ENCODE measurements around the gene ZNF687. TPM values are rescaled to one million over a fixed set of nuclear protein-coding genes. Genes with fewer than 3 reads are reported as not detected.

ZNF687 gene
- total and polyA plus RNA-seq, 9 donors = 8.5 to 14.8 (median 13.6) TPM

DNA sequence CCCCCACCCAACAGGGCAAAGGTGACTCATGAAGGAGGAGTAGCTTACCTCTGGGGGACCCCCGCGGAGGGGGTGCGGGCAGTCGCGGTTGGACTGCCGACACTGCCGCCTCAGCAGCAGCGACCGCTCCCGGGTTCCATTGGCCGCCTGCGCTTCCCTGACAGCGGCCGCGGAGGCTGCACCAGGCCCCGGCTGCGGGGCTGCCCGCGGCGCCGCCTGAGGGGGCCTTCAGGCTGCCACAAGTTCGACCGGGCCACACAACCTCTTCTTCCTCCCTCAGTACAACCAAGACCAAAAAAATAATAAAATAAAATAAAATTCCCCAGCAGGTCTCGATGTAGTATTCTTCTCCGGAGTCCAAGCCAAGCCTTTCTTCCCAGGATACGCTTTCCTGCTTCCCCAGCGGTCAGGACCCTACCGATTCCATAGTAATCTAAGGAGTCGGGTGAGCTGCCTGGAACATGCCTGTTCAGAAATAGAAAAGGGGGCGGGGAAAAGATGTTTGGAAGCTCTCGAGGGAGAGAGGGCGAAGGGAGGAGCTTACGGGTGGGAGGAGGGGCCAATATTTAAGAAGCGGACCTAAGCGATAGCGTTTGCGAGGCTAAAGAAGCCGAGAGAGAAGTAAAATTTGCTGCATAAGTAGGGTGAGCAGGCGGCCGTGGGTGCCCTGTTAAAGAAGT, 45.3 kb downstream of the ZNF687 start, which contains the start of gene PI4KB:
TSS of gene PI4KB (minus strand) at position 194 of the 680 bp plus-strand sequence. CDS start 10,935 bp downstream, outside the sequence.
- Histone ChIP-seq H3K4me1 (ENCODE audit: control insufficient read depth, insufficient read depth, low read length) (peaks cover 23% of the 10 kb centered on the region), H3K27ac (ENCODE audit: low read length) (peak within 1 kb of the TSS; percentile 98), H3K9me3 (replicated peaks; ENCODE audit: control insufficient read depth, low read depth, low read length) (no peaks in the 10 kb centered on the region), H3K4me3 (ENCODE audit: low read length) (peak within 1 kb of the TSS; percentile 87), H3K27me3 (ENCODE audit: control insufficient read depth, insufficient read depth, low read length) (no peaks in the 10 kb centered on the region), H3K36me3 (ENCODE audit: control insufficient read depth, insufficient read depth, low read length) (peaks cover 23% of the 10 kb centered on the region)
- 0% methylated on average over 22 of the region's 40 CpGs for WGBS (ENCODE audit: insufficient coverage)
- DNase-seq = peak; percentile 99

DNA sequence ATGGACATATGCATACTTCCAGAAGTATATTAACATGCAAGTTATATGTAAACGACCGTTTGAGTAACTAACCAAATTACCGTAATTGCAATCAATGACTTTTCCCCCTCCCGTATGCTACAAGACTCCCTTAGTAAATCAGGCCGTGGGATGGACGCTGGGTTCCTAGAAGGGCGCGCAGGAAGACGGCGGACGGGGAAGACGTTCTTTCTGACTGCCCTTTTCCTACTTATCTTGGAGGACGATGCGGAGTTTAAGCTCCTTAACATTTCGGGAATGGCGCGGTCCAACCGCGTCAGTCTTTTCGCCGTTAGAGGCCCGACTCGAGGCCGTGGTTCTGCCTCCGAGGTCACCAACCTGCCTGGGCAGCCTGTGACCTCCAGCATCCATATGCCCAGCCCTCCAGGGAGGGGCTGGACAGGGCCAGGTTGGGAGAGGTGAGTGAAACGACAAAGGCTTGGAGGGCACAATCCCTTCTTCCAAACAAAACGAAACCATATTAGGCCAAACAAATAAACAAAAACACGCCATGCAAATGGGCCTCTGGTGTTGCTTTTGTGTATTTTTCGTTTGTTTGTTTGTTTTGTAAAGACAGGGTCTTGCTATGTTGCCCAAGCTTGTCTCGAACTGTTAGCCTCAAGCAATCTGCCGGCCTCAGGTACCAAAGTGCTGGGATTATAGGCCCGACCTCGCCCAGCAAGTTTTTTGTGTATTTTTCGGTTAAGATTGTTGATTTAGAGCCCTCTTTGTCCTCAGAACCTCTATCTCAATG, 46.0 kb downstream of the ZNF687 start:
- Histone ChIP-seq H3K27ac (ENCODE audit: low read length) (peak overlapping the region; percentile 98), H3K4me1 (ENCODE audit: control insufficient read depth, insufficient read depth, low read length) (peaks cover 23% of the 10 kb centered on the region), H3K9me3 (replicated peaks; ENCODE audit: control insufficient read depth, low read depth, low read length) (no peaks in the 10 kb centered on the region), H3K36me3 (ENCODE audit: control insufficient read depth, insufficient read depth, low read length) (peaks cover 19% of the 10 kb centered on the region), H3K4me3 (ENCODE audit: low read length) (peak overlapping the region; percentile 87), H3K27me3 (ENCODE audit: control insufficient read depth, insufficient read depth, low read length) (no peaks in the 10 kb centered on the region)
- DNase-seq = no peak
- WGBS (ENCODE audit: insufficient coverage) = 6% methylated on average over 27 of the region's 34 CpGs

DNA sequence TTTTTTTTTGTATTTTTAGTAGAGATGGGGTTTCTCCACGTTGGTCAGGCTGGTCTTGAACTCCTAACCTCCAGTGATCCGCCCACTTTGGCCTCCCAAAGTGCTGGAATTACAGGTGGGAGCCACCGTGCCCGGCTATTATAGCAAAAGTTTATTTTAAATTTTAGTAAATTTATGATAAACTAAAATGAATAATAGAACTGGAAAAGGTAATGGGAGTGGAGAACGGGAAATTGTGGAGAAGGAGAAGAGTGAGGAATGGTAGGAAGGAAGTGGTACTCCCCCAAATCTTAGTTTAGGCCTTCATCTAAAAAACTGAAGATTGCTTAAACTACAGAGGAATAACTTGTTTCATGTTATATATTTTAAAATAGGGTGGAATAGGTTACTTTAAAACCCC, 52.7 kb downstream of the ZNF687 start:
- Histone ChIP-seq H3K27ac (ENCODE audit: low read length) (no peak overlapping the region), H3K27me3 (ENCODE audit: control insufficient read depth, insufficient read depth, low read length) (no peaks in the 10 kb centered on the region), H3K4me3 (ENCODE audit: low read length) (no peak overlapping the region), H3K36me3 (ENCODE audit: control insufficient read depth, insufficient read depth, low read length) (no peaks in the 10 kb centered on the region), H3K4me1 (ENCODE audit: control insufficient read depth, insufficient read depth, low read length) (no peaks in the 10 kb centered on the region), H3K9me3 (replicated peaks; ENCODE audit: control insufficient read depth, low read depth, low read length) (no peaks in the 10 kb centered on the region)
- WGBS (ENCODE audit: insufficient coverage) = 60% methylated on average over 1 of the region's 5 CpGs
- DNase-seq = no peak

DNA sequence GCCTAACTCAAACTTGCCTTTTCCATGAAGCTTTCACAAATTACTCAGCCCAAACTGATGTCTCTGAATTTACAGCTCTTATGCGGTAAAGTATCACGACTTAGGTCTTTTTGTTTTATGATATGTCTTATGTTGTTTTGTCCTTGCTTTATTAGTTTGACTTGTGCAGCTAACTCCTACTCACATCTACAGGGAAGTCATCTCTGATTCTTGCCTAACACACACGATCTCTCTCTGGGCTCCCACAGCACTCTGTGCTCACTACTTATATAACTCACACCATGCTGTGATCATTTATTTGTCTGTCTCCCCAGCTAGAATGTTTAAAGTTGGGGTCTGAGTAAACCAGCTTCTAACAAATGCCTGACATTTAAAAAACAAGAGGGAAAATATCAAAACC, 54.5 kb downstream of the ZNF687 start:
- no CpG with 5 or more reads among the region's 3 CpGs for WGBS (ENCODE audit: insufficient coverage)
- H3K27ac ChIP-seq (ENCODE audit: low read length) = no peak overlapping the region
- no peaks in the 10 kb centered on the region for H3K27me3 ChIP-seq (ENCODE audit: control insufficient read depth, insufficient read depth, low read length)
- H3K4me3 ChIP-seq (ENCODE audit: low read length) = no peak overlapping the region
- no peaks in the 10 kb centered on the region for H3K9me3 ChIP-seq (replicated peaks; ENCODE audit: control insufficient read depth, low read depth, low read length)
- peaks cover 2% of the 10 kb centered on the region for H3K4me1 ChIP-seq (ENCODE audit: control insufficient read depth, insufficient read depth, low read length)
- peaks cover 2% of the 10 kb centered on the region for H3K36me3 ChIP-seq (ENCODE audit: control insufficient read depth, insufficient read depth, low read length)
- no peak for DNase-seq

DNA sequence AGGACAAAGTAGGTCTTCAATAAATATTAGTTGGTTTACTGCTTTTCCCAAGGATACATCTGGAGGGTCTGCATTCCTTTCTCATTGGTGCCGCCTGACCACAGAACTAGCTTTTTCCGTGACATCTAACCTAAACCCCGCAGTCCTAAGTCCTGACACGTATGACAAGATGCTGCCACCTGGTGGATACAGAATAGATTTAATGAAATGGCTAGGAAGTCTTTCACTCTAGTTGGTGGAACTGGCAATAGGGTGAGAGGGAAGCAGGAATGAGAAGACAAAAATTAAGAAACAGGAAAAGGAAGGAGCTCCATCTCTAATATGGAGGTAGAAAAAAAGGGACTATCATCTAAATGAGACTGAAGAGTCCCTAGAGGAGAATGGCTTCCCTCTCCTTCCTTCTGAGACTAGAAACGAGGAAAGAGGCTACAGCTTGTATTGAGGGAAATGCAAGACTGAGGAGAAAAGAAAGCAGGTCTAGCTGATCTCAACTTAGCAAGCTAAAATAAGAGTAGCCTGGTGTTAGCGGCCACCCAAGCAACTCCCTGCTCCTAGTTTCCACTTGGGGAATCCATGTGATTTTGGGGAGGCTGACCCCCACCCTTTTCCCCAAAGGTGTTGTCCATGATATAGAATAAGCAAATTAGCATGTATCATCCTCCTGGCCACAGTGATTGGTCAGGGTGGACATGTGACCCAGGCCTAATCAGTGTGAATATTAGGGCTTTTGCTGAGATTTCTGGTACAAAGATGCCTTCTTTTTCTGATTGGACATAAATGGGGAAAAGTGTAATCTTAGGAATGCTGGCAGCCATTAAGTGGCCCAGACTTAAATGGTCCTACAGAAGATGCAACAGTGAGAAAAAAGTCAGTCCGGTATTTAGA, 59.0 kb downstream of the ZNF687 start:
- WGBS (ENCODE audit: insufficient coverage) = 0% methylated on average over 2 of the region's 7 CpGs
- H3K27ac ChIP-seq (ENCODE audit: low read length) = peak overlapping the region; percentile 69
- H3K4me3 ChIP-seq (ENCODE audit: low read length) = no peak overlapping the region
- no peaks in the 10 kb centered on the region for H3K9me3 ChIP-seq (replicated peaks; ENCODE audit: control insufficient read depth, low read depth, low read length)
- peak; percentile 91 for DNase-seq
- H3K36me3 ChIP-seq (ENCODE audit: control insufficient read depth, insufficient read depth, low read length) = peaks cover 43% of the 10 kb centered on the region
- H3K27me3 ChIP-seq (ENCODE audit: control insufficient read depth, insufficient read depth, low read length) = no peaks in the 10 kb centered on the region
- H3K4me1 ChIP-seq (ENCODE audit: control insufficient read depth, insufficient read depth, low read length) = peaks cover 8% of the 10 kb centered on the region

Other genes starting within 250 kb of the ZNF687 start
- 0.53 TPM for gene BNIPL, start 245.7 kb upstream of the ZNF687 start, total RNA-seq
- 1 to 10 TPM in 3 of 8 donors, under 1 TPM in 5; 0.22 to 5.1 (median 0.69) TPM for gene BNIPL, start 245.7 kb upstream of the ZNF687 start, polyA plus RNA-seq (ENCODE audit: insufficient read depth in 1 of 8, insufficient read length in 8 of 8, low replicate concordance in 1 of 8)
- 2.6 TPM for gene C1orf56, start 234.5 kb upstream of the ZNF687 start, total RNA-seq
- gene C1orf56, start 234.5 kb upstream of the ZNF687 start, polyA plus RNA-seq (ENCODE audit: insufficient read depth in 1 of 8, insufficient read length in 8 of 8, low replicate concordance in 1 of 8) = 1 to 10 TPM; 4.7 to 8.6 (median 5.9) TPM
- 42.6 TPM for gene CDC42SE1, start 222.7 kb upstream of the ZNF687 start, total RNA-seq
- gene CDC42SE1, start 222.7 kb upstream of the ZNF687 start, polyA plus RNA-seq (ENCODE audit: insufficient read depth in 1 of 8, insufficient read length in 8 of 8, low replicate concordance in 1 of 8) = 10 to 100 TPM; 47.5 to 68.4 (median 54.3) TPM
- 5.5 TPM for gene MLLT11, start 221.9 kb upstream of the ZNF687 start, total RNA-seq
- gene MLLT11, start 221.9 kb upstream of the ZNF687 start, polyA plus RNA-seq (ENCODE audit: insufficient read depth in 1 of 8, insufficient read length in 8 of 8, low replicate concordance in 1 of 8) = 10 to 100 TPM; 11.0 to 20.1 (median 15.2) TPM
- gene GABPB2, start 211.5 kb upstream of the ZNF687 start, total RNA-seq = 8.2 TPM
- 1 to 10 TPM; 3.7 to 6.3 (median 4.8) TPM for gene GABPB2, start 211.5 kb upstream of the ZNF687 start, polyA plus RNA-seq (ENCODE audit: insufficient read depth in 1 of 8, insufficient read length in 8 of 8, low replicate concordance in 1 of 8)
- 33.4 TPM for gene SEMA6C, start 135.7 kb upstream of the ZNF687 start, total RNA-seq
- gene SEMA6C, start 135.7 kb upstream of the ZNF687 start, polyA plus RNA-seq (ENCODE audit: insufficient read depth in 1 of 8, insufficient read length in 8 of 8, low replicate concordance in 1 of 8) = 100 to 1,000 TPM in 1 of 8 donors, 10 to 100 TPM in 7; 56.3 to 112 (median 88.1) TPM
- gene TNFAIP8L2, start 125.7 kb upstream of the ZNF687 start, total RNA-seq = 3.0 TPM
- gene TNFAIP8L2, start 125.7 kb upstream of the ZNF687 start, polyA plus RNA-seq (ENCODE audit: insufficient read depth in 1 of 8, insufficient read length in 8 of 8, low replicate concordance in 1 of 8) = 1 to 10 TPM; 1.5 to 2.5 (median 2.1) TPM
- gene LYSMD1, start 116.4 kb upstream of the ZNF687 start, total RNA-seq = 14.1 TPM
- 10 to 100 TPM; 10.2 to 12.9 (median 11.6) TPM for gene LYSMD1, start 116.4 kb upstream of the ZNF687 start, polyA plus RNA-seq (ENCODE audit: insufficient read depth in 1 of 8, insufficient read length in 8 of 8, low replicate concordance in 1 of 8)
- gene SCNM1, start 116.2 kb upstream of the ZNF687 start, total RNA-seq = 53.6 TPM
- 10 to 100 TPM; 32.9 to 42.8 (median 36.7) TPM for gene SCNM1, start 116.2 kb upstream of the ZNF687 start, polyA plus RNA-seq (ENCODE audit: insufficient read depth in 1 of 8, insufficient read length in 8 of 8, low replicate concordance in 1 of 8)
- gene TMOD4, start 106.3 kb upstream of the ZNF687 start, total RNA-seq = 15.2 TPM
- 10 to 100 TPM; 15.4 to 38.4 (median 22.6) TPM for gene TMOD4, start 106.3 kb upstream of the ZNF687 start, polyA plus RNA-seq (ENCODE audit: insufficient read depth in 1 of 8, insufficient read length in 8 of 8, low replicate concordance in 1 of 8)
- 45.0 TPM for gene VPS72, start 92.1 kb upstream of the ZNF687 start, total RNA-seq
- gene VPS72, start 92.1 kb upstream of the ZNF687 start, polyA plus RNA-seq (ENCODE audit: insufficient read depth in 1 of 8, insufficient read length in 8 of 8, low replicate concordance in 1 of 8) = 10 to 100 TPM; 44.2 to 59.9 (median 52.8) TPM
- gene PIP5K1A, start 83.7 kb upstream of the ZNF687 start, total RNA-seq = 27.1 TPM
- gene PIP5K1A, start 83.7 kb upstream of the ZNF687 start, polyA plus RNA-seq (ENCODE audit: insufficient read depth in 1 of 8, insufficient read length in 8 of 8, low replicate concordance in 1 of 8) = 10 to 100 TPM; 35.0 to 46.0 (median 38.3) TPM
- gene PSMD4, start 27.6 kb upstream of the ZNF687 start, total RNA-seq = 183 TPM
- gene PSMD4, start 27.6 kb upstream of the ZNF687 start, polyA plus RNA-seq (ENCODE audit: insufficient read depth in 1 of 8, insufficient read length in 8 of 8, low replicate concordance in 1 of 8) = 100 to 1,000 TPM; 122 to 141 (median 128) TPM
- 31.4 TPM for gene PI4KB, start 45.1 kb downstream of the ZNF687 start, total RNA-seq
- gene PI4KB, start 45.1 kb downstream of the ZNF687 start, polyA plus RNA-seq (ENCODE audit: insufficient read depth in 1 of 8, insufficient read length in 8 of 8, low replicate concordance in 1 of 8) = 10 to 100 TPM; 43.6 to 59.1 (median 51.9) TPM
- gene RFX5, start 65.0 kb downstream of the ZNF687 start, total RNA-seq = 28.1 TPM
- 10 to 100 TPM; 20.2 to 30.3 (median 24.6) TPM for gene RFX5, start 65.0 kb downstream of the ZNF687 start, polyA plus RNA-seq (ENCODE audit: insufficient read depth in 1 of 8, insufficient read length in 8 of 8, low replicate concordance in 1 of 8)
- 31.2 TPM for gene SELENBP1, start 90.4 kb downstream of the ZNF687 start, total RNA-seq
- gene SELENBP1, start 90.4 kb downstream of the ZNF687 start, polyA plus RNA-seq (ENCODE audit: insufficient read depth in 1 of 8, insufficient read length in 8 of 8, low replicate concordance in 1 of 8) = 10 to 100 TPM; 28.2 to 50.1 (median 37.6) TPM
- gene PSMB4, start 117.3 kb downstream of the ZNF687 start, total RNA-seq = 211 TPM
- gene PSMB4, start 117.3 kb downstream of the ZNF687 start, polyA plus RNA-seq (ENCODE audit: insufficient read depth in 1 of 8, insufficient read length in 8 of 8, low replicate concordance in 1 of 8) = 100 to 1,000 TPM; 158 to 193 (median 184) TPM
- gene POGZ, start 177.2 kb downstream of the ZNF687 start, total RNA-seq = 37.7 TPM
- gene POGZ, start 177.2 kb downstream of the ZNF687 start, polyA plus RNA-seq (ENCODE audit: insufficient read depth in 1 of 8, insufficient read length in 8 of 8, low replicate concordance in 1 of 8) = 10 to 100 TPM; 45.3 to 66.0 (median 52.1) TPM
- 0.35 TPM for gene CGN, start 229.1 kb downstream of the ZNF687 start, total RNA-seq
- gene CGN, start 229.1 kb downstream of the ZNF687 start, polyA plus RNA-seq (ENCODE audit: insufficient read depth in 1 of 8, insufficient read length in 8 of 8, low replicate concordance in 1 of 8) = 1 to 10 TPM in 3 of 8 donors, under 1 TPM in 5; 0.31 to 6.4 (median 0.91) TPM